KMS-11 (cell line): Measurements from ENCODE around the gene CDK7.

Source experiments
- H2AFZ ChIP-seq: fragments of 200-600 bp; sonication (generic); 2 replicates; pipeline ENCODE4 v1.6.1; 2016; ENCODE audit warnings: antibody characterized with exemption, mixed run types, low read depth
- H3K27ac ChIP-seq: fragments of 200-600 bp; sonication (generic); 2 replicates; pipeline ENCODE4 v1.6.1; 2016; ENCODE audit warnings: mild to moderate bottlenecking, mixed run types
- H3K27me3 ChIP-seq: fragments of 200-600 bp; sonication (generic); 2 replicates; pipeline ENCODE4 v1.6.1; 2017; ENCODE audit warnings: mild to moderate bottlenecking, low read depth, mixed run types, moderate library complexity; ENCODE audit not compliant: insufficient read depth
- H3K36me3 ChIP-seq: fragments of 200-600 bp; sonication (generic); 2 replicates; pipeline ENCODE4 v1.6.1; 2017; ENCODE audit warnings: mild to moderate bottlenecking, mixed run types; ENCODE audit not compliant: insufficient read depth
- H3K4me1 ChIP-seq: fragments of 200-600 bp; sonication (generic); 2 replicates; pipeline ENCODE4 v1.6.1; 2016; ENCODE audit warnings: mild to moderate bottlenecking, low read depth, mixed run types; ENCODE audit not compliant: poor library complexity, severe bottlenecking
- H3K4me2 ChIP-seq: fragments of 200-600 bp; sonication (generic); 2 replicates; pipeline ENCODE4 v1.7.0; 2016; ENCODE audit warnings: mild to moderate bottlenecking, mixed run types
- H3K4me3 ChIP-seq: fragments of 200-600 bp; sonication (generic); IDR thresholded peaks from 2 replicates; pipeline ENCODE4 v1.6.1; 2017; ENCODE audit warnings: low read depth, low read length, mixed read lengths; ENCODE audit not compliant: insufficient read depth
- H3K79me2 ChIP-seq: fragments of 200-600 bp; sonication (generic); 2 replicates; pipeline ENCODE4 v1.6.1; 2016; ENCODE audit warnings: low read depth, mixed run types; ENCODE audit not compliant: insufficient read depth
- H3K9ac ChIP-seq: fragments of 200-600 bp; sonication (generic); 2 replicates; pipeline ENCODE4 v1.6.1; 2016; ENCODE audit warnings: mild to moderate bottlenecking, mixed run types
- H4K20me1 ChIP-seq: fragments of 200-600 bp; sonication (generic); 2 replicates; pipeline ENCODE4 v1.6.1; 2016; ENCODE audit warnings: mild to moderate bottlenecking, mixed run types; ENCODE audit not compliant: insufficient read depth
- TF ChIP-seq, protein P1 (sequence below): fragments of 200-600 bp; sonication (generic); conservative IDR thresholded peaks from 2 replicates; pipeline ENCODE4 v1.6.1; 2017; ENCODE audit warnings: low read depth, mild to moderate bottlenecking, antibody characterized with exemption, low read length, moderate library complexity, mixed read lengths

The CDK7 gene

DNA sequence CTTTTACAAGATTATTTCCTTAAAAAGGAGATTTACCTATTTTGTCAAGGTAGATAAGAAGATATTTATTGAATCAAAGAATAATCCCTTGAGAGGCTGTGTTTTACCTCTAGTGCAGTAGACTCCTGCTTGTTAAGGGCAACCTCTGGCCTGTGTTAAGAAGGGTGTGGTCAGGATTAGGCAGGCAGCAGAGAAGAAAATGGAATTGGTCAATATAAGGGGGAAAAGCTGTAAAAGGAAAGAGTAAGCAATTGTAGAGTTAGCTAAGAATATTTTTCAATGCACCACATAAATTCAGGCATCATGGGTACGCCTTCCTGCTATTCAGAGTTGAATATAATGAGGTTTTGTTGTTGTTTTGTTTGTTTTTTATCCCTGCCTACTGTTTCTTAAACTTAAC, 91.7 kb downstream of the CDK7 start:
- H4K20me1 ChIP-seq: no peaks in the 10 kb centered on the region

More for the DNA sequence above, 91.7 kb downstream of the CDK7 start:
- no peaks in the 10 kb centered on the region for H3K36me3 ChIP-seq
- no peaks in the 10 kb centered on the region for H3K27me3 ChIP-seq
- TF ChIP-seq, protein P1, sequence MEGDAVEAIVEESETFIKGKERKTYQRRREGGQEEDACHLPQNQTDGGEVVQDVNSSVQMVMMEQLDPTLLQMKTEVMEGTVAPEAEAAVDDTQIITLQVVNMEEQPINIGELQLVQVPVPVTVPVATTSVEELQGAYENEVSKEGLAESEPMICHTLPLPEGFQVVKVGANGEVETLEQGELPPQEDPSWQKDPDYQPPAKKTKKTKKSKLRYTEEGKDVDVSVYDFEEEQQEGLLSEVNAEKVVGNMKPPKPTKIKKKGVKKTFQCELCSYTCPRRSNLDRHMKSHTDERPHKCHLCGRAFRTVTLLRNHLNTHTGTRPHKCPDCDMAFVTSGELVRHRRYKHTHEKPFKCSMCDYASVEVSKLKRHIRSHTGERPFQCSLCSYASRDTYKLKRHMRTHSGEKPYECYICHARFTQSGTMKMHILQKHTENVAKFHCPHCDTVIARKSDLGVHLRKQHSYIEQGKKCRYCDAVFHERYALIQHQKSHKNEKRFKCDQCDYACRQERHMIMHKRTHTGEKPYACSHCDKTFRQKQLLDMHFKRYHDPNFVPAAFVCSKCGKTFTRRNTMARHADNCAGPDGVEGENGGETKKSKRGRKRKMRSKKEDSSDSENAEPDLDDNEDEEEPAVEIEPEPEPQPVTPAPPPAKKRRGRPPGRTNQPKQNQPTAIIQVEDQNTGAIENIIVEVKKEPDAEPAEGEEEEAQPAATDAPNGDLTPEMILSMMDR: no peak
- H3K27ac ChIP-seq: no peak overlapping the region
- no peak overlapping the region for H2AFZ ChIP-seq
- no peak overlapping the region for H3K9ac ChIP-seq
- no peak overlapping the region for H3K4me3 ChIP-seq
- H3K4me2 ChIP-seq: no peak overlapping the region
- peaks cover under 1% of the 10 kb centered on the region for H3K4me1 ChIP-seq
- no peaks in the 10 kb centered on the region for H3K79me2 ChIP-seq
